ENCODE measurements around the gene LRRC3C.

Gene LRRC3C

DNA sequence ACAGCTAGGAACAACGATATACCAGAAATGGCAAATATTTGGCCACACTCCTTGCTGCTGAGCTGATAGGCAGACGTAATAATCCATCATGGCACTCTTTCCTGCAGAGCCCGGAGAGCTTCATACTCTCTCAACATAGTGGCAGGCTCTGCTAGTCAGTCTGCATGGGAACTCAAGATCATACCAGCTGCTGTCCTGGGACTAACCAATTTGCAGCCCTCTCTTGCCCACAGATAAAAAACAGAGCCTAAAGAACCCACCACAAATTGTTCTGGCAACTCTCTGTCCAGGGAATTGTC lies 22.6 kb upstream of the LRRC3C start (continued):
- TF ChIP-seq, protein P1, sequence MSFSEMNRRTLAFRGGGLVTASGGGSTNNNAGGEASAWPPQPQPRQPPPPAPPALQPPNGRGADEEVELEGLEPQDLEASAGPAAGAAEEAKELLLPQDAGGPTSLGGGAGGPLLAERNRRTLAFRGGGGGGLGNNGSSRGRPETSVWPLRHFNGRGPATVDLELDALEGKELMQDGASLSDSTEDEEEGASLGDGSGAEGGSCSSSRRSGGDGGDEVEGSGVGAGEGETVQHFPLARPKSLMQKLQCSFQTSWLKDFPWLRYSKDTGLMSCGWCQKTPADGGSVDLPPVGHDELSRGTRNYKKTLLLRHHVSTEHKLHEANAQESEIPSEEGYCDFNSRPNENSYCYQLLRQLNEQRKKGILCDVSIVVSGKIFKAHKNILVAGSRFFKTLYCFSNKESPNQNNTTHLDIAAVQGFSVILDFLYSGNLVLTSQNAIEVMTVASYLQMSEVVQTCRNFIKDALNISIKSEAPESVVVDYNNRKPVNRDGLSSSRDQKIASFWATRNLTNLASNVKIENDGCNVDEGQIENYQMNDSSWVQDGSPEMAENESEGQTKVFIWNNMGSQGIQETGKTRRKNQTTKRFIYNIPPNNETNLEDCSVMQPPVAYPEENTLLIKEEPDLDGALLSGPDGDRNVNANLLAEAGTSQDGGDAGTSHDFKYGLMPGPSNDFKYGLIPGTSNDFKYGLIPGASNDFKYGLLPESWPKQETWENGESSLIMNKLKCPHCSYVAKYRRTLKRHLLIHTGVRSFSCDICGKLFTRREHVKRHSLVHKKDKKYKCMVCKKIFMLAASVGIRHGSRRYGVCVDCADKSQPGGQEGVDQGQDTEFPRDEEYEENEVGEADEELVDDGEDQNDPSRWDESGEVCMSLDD (tag by site-specific recombination; IDR thresholded peaks at IDR 0.05) = no peak
- TF ChIP-seq ZNF169 (tag by site-specific recombination; IDR thresholded peaks at IDR 0.05) = no peak
- no peak for TF ChIP-seq ZNF558 (tag by site-specific recombination; IDR thresholded peaks at IDR 0.05)
- TF ChIP-seq, protein P2, sequence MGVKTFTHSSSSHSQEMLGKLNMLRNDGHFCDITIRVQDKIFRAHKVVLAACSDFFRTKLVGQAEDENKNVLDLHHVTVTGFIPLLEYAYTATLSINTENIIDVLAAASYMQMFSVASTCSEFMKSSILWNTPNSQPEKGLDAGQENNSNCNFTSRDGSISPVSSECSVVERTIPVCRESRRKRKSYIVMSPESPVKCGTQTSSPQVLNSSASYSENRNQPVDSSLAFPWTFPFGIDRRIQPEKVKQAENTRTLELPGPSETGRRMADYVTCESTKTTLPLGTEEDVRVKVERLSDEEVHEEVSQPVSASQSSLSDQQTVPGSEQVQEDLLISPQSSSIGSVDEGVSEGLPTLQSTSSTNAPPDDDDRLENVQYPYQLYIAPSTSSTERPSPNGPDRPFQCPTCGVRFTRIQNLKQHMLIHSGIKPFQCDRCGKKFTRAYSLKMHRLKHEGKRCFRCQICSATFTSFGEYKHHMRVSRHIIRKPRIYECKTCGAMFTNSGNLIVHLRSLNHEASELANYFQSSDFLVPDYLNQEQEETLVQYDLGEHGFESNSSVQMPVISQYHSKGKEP (tag by site-specific recombination; IDR thresholded peaks at IDR 0.05) = no peak
- TF ChIP-seq ZNF155 (tag by site-specific recombination; IDR thresholded peaks at IDR 0.05) = no peak

DNA sequence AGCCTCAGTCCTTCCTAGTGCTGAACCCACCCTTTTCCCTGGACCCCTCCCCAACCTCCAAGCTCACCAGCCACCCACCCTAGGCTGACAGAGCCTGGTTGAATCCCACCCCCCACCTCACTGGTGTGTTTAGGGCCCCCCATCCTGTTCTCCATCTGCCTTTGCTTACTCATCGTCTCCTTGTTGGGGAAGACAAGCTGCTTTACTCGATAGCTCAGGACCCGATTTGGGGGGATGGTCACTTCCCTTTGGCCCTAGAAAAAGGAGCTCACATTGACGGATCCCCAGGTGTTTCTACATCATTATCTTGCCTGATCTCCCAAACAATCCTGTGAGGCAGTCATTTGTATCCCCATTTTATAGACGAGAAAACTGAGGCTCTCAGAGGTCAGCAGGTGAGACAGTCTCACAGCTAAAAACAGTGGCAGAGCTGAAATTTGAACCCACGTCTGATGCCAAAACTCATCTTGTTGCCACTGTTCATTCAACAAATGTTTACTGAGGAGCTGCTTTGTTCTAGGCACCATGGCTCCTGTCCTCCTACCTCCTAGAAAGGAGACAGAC lies 18.7 kb upstream of the LRRC3C start:
- CTCF ChIA-PET = interaction anchor here (0.6 to 0.7 kb wide), 2 partner anchors 8 to 47 kb away, joined by 3 to 4 read pairs; no protein-coding TSS in a partner anchor

More for the DNA sequence above, 18.7 kb upstream of the LRRC3C start:
- H3K4me3 ChIP-seq (ENCODE audit: low read depth, low read length) = no peak overlapping the region
- TF ChIP-seq, protein P3, sequence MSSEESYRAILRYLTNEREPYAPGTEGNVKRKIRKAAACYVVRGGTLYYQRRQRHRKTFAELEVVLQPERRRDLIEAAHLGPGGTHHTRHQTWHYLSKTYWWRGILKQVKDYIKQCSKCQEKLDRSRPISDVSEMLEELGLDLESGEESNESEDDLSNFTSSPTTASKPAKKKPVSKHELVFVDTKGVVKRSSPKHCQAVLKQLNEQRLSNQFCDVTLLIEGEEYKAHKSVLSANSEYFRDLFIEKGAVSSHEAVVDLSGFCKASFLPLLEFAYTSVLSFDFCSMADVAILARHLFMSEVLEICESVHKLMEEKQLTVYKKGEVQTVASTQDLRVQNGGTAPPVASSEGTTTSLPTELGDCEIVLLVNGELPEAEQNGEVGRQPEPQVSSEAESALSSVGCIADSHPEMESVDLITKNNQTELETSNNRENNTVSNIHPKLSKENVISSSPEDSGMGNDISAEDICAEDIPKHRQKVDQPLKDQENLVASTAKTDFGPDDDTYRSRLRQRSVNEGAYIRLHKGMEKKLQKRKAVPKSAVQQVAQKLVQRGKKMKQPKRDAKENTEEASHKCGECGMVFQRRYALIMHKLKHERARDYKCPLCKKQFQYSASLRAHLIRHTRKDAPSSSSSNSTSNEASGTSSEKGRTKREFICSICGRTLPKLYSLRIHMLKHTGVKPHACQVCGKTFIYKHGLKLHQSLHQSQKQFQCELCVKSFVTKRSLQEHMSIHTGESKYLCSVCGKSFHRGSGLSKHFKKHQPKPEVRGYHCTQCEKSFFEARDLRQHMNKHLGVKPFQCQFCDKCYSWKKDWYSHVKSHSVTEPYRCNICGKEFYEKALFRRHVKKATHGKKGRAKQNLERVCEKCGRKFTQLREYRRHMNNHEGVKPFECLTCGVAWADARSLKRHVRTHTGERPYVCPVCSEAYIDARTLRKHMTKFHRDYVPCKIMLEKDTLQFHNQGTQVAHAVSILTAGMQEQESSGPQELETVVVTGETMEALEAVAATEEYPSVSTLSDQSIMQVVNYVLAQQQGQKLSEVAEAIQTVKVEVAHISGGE (tag by site-specific recombination; conservative IDR thresholded peaks at IDR 0.05; ENCODE audit: low read depth) = no peak
- TF ChIP-seq ZNF391 (tag by site-specific recombination; IDR thresholded peaks at IDR 0.05; ENCODE audit: borderline replicate concordance, low read depth) (no peak), SCRT1 (tag by site-specific recombination; IDR thresholded peaks at IDR 0.05; ENCODE audit: borderline replicate concordance) (no peak), ZNF529 (tag by site-specific recombination; IDR thresholded peaks at IDR 0.05; ENCODE audit: insufficient replicate concordance) (no peak), GFI1B (tag by site-specific recombination; IDR thresholded peaks at IDR 0.05) (no peak), ZBTB7A (tag by site-specific recombination; IDR thresholded peaks at IDR 0.05; ENCODE audit: low read depth) (no peak), ZNF140 (tag by site-specific recombination; IDR thresholded peaks at IDR 0.05) (no peak), MZF1 (tag by site-specific recombination; IDR thresholded peaks at IDR 0.05; ENCODE audit: borderline replicate concordance) (no peak), PRDM1 (tag by site-specific recombination; IDR thresholded peaks at IDR 0.05) (no peak), ZNF596 (tag by site-specific recombination; IDR thresholded peaks at IDR 0.05) (no peak), BCL11B (tag by site-specific recombination; IDR thresholded peaks at IDR 0.05; ENCODE audit: low read depth) (no peak)
- TF ChIP-seq, protein P4, sequence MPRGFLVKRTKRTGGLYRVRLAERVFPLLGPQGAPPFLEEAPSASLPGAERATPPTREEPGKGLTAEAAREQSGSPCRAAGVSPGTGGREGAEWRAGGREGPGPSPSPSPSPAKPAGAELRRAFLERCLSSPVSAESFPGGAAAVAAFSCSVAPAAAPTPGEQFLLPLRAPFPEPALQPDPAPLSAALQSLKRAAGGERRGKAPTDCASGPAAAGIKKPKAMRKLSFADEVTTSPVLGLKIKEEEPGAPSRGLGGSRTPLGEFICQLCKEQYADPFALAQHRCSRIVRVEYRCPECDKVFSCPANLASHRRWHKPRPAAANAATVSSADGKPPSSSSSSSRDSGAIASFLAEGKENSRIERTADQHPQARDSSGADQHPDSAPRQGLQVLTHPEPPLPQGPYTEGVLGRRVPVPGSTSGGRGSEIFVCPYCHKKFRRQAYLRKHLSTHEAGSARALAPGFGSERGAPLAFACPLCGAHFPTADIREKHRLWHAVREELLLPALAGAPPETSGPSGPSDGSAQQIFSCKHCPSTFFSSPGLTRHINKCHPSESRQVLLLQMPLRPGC (tag by site-specific recombination; IDR thresholded peaks at IDR 0.05) = no peak
- TF ChIP-seq, protein P5, sequence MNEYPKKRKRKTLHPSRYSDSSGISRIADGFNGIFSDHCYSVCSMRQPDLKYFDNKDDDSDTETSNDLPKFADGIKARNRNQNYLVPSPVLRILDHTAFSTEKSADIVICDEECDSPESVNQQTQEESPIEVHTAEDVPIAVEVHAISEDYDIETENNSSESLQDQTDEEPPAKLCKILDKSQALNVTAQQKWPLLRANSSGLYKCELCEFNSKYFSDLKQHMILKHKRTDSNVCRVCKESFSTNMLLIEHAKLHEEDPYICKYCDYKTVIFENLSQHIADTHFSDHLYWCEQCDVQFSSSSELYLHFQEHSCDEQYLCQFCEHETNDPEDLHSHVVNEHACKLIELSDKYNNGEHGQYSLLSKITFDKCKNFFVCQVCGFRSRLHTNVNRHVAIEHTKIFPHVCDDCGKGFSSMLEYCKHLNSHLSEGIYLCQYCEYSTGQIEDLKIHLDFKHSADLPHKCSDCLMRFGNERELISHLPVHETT (tag by site-specific recombination; IDR thresholded peaks at IDR 0.05) = no peak
- TF ChIP-seq, protein P6, sequence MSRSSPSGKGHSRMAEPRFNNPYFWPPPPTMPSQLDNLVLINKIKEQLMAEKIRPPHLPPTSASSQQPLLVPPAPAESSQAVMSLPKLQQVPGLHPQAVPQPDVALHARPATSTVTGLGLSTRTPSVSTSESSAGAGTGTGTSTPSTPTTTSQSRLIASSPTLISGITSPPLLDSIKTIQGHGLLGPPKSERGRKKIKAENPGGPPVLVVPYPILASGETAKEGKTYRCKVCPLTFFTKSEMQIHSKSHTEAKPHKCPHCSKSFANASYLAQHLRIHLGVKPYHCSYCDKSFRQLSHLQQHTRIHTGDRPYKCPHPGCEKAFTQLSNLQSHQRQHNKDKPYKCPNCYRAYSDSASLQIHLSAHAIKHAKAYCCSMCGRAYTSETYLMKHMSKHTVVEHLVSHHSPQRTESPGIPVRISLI (tag by site-specific recombination; IDR thresholded peaks at IDR 0.05) = no peak
- H3K27ac ChIP-seq (ENCODE audit: extremely low read depth, low read depth, low read length) = no peak overlapping the region
- POLR2A ChIA-PET = no interaction called here
- H3K4me1 ChIP-seq (ENCODE audit: control insufficient read depth, insufficient read depth, low read length) = no peaks in the 10 kb centered on the region
- H3K36me3 ChIP-seq (ENCODE audit: control insufficient read depth in 2 of 2, insufficient read depth in 1 of 2, low read length in 2 of 2) = peaks cover 3 to 32% of the 10 kb centered on the region in 2 experiments; a peak in 2 of 3 replicates
- no peaks in the 10 kb centered on the region for H3K9me3 ChIP-seq (ENCODE audit: control insufficient read depth, insufficient read depth, low read depth, low read length)
